Mucosa of descending colon (tissue), 3 donors: Measurements from ENCODE around the gene SGSH. TPM values are rescaled to one million over a fixed set of nuclear protein-coding genes. Genes with fewer than 3 reads are reported as not detected.
A peak's percentile ranks its signal among the peaks of the same experiment; 100 is the strongest.
"Not testable (repeated sequence)": the region's sequence is repeated elsewhere in the genome, so short reads cannot be mapped to it uniquely, and the experiment has no call there.

Experiments used
- ATAC-seq: fragments of 200-7000 bp; cut with Tn5 transposase; one replicate; pipeline ENCODE4 v1.9.1; 2020; ENCODE audit warnings: mild to moderate bottlenecking, moderate library complexity
- DNase-seq, 3 donors: peaks; one replicate each; pipeline ENCODE4 v3.0.0-alpha.2; 2020
- H3K36me3 ChIP-seq: fragments of 200-600 bp; one replicate; pipeline ENCODE4 v1.8.0; 2021; ENCODE audit warnings: low read depth, mild to moderate bottlenecking
- H3K4me1 ChIP-seq: fragments of 200-600 bp; one replicate; pipeline ENCODE4 v1.8.0; 2021; ENCODE audit warnings: low read depth, mild to moderate bottlenecking
- H3K4me3 ChIP-seq: fragments of 200-600 bp; one replicate; pipeline ENCODE4 v1.8.0; 2021; ENCODE audit warnings: mild to moderate bottlenecking
- H3K9me3 ChIP-seq: fragments of 200-600 bp; one replicate; pipeline ENCODE4 v1.8.0; 2021; ENCODE audit warnings: mild to moderate bottlenecking
- CTCF ChIP-seq: fragments of 200-600 bp; IDR thresholded peaks from one replicate; pipeline ENCODE4 v1.8.0; 2022; ENCODE audit warnings: antibody characterized with exemption, mild to moderate bottlenecking
- intact Hi-C, 2 donors: fragments of 100-400 bp; cut with DNase I in 1 of 2; cut with micrococcal nuclease in 1 of 2; formaldehyde crosslinking; loops; one replicate each; pipeline versions ENCODE4 v1.11.0 to v1.11.1; 2022; cut with DNase I, micrococcal nuclease
- total RNA-seq, 3 donors: library from RNA; stranded (reverse); fragmentation: NEBNext Ultra II Directional in 2 of 3; extraction: Animal tissue kit (Norgen Biotek cat#: 25700) in 2 of 3; gene quantifications; one replicate each; pipeline versions ENCODE4 v1.2.1 to v1.2.4, GENCODE V29; 2021 to 2023
- donor health status: DM: no; HTN: no; CAD: no; lungs with moderate emphysema.
- donor health status: DM: no; HTN: no; CAD: no.
- donor health status: DM: no; HTN: yes; CAD: no.

SGSH gene
- total RNA-seq, 3 donors from 2014 or later = 39.7 to 44.8 (median 42.5) TPM

GRCh38 chr17:80261159-80261894, 41.2 kb upstream of the SGSH start:
- H3K4me3 ChIP-seq = peak overlapping the region; percentile 96
- H3K36me3 ChIP-seq = no peaks in the 10 kb centered on the region
- peak; percentile 41 for ATAC-seq
- peak; percentile 70 to 86 (median 77) for DNase-seq
- TF ChIP-seq CTCF = no peak
- no peaks in the 10 kb centered on the region for H3K9me3 ChIP-seq
- intact Hi-C loops = no loop called here
- peaks cover 46% of the 10 kb centered on the region for H3K4me1 ChIP-seq

DNA sequence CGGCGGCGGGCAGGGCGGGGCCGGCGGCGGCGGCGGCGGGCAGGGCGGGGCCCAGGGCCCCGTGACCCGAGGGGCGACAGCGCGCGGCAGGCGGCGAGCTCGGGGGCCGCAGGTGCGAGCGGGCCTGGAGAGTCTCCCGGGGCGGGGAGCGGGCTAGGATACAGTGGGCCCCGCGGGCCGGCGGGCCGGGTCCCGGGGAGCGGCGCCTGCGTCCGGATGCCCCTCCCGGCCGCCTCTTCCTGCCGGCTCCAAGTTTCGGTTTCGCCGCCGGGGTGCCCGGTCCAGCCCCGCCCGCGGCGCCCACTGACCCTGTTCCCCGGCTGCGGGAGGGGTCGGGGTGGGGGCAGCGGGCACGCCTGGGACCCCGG, 40.6 kb upstream of the SGSH start, which contains the start of gene RNF213:
RNF213 (plus strand) TSS at position 62 of the 368 bp plus-strand sequence. CDS start 2,830 bp downstream, outside the sequence.
- intact Hi-C loops = no loop called here
- H3K9me3 ChIP-seq = no peaks in the 10 kb centered on the region
- DNase-seq (peak; percentile 74 to 83 (median 83)), ATAC-seq (peak; percentile 46)
- H3K36me3 ChIP-seq = no peaks in the 10 kb centered on the region
- H3K4me3 ChIP-seq = peak within 1 kb of the TSS; percentile 96
- no peak for TF ChIP-seq CTCF
- peaks cover 46% of the 10 kb centered on the region for H3K4me1 ChIP-seq

GRCh38 chr17:80260069-80260535, 40.0 kb upstream of the SGSH start:
- Histone ChIP-seq H3K4me1 (peaks cover 51% of the 10 kb centered on the region), H3K36me3 (no peaks in the 10 kb centered on the region), H3K4me3 (peak overlapping the region; percentile 29), H3K9me3 (no peaks in the 10 kb centered on the region)
- ATAC-seq (peak; percentile 60), DNase-seq (peak; percentile 72 to 89 (median 83))
- no peak for TF ChIP-seq CTCF
- intact Hi-C loops = no loop called here

- Histone ChIP-seq H3K9me3 (no peaks in the 10 kb centered on the region), H3K36me3 (no peaks in the 10 kb centered on the region), H3K4me1 (peaks cover 55% of the 10 kb centered on the region), H3K4me3 (no peak overlapping the region)
- TF ChIP-seq CTCF = no peak
- ATAC-seq (no peak), DNase-seq (peak in 2 of 3 donors; percentile 42 to 76)
- intact Hi-C loops = no loop called here
Measured at GRCh38 chr17:80259457-80260068, 39.4 kb upstream of the SGSH start.

DNA sequence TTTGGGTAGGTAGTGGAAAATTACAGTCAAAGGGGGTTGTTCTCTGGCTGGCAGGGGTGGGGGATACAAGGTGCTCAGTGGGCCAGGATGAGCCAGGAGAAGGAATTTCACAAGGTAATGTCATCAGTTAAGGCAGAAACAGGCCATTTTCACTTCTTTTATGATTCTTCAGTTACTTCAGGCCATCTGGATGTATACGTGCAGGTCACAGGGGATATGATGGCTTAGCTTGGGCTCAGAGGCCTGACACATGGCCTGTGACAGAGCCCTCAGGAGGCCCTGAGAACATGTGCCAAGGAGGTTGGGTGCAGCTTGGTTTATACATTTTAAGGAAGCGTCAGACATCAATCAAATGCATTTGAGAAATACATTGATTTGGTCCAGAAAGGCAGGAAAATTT, 38.2 kb upstream of the SGSH start:
- ATAC-seq, H3K36me3 ChIP-seq, DNase-seq, intact Hi-C loops, H3K9me3 ChIP-seq, H3K4me3 ChIP-seq: not testable (repeated sequence)
- H3K4me1 ChIP-seq = peaks cover 49% of the 10 kb centered on the region

GRCh38 chr17:80257716-80258213, 37.6 kb upstream of the SGSH start:
- no peak for TF ChIP-seq CTCF
- no peaks in the 10 kb centered on the region for H3K36me3 ChIP-seq
- H3K4me3 ChIP-seq = no peak overlapping the region
- H3K9me3 ChIP-seq = no peaks in the 10 kb centered on the region
- ATAC-seq = peak; percentile 52
- intact Hi-C loops = no loop called here
- H3K4me1 ChIP-seq = peaks cover 43% of the 10 kb centered on the region
- DNase-seq = peak; percentile 72 to 76 (median 72)
